GM13976 (cell line): ENCODE measurements around the gene RIBC1.

ENCODE experiments used
- DNase-seq: peaks from one replicate; pipeline ENCODE4 v3.0.0; 2012; ENCODE audit warnings: low spot score
- in situ Hi-C: fragments of 300-500 bp; cut with MboI; formaldehyde crosslinking; loops from one replicate; pipeline ENCODE4 v1.12.0; 2022; ENCODE audit warnings: low sequenced_read_pairs, mixed read lengths, inconsistent platforms; ENCODE audit not compliant: unreplicated experiment
- TF ChIP-seq, protein P1 (sequence below): IDR thresholded peaks from 2 replicates; pipeline ENCODE4 v1.5.1; 2012; ENCODE audit warnings: borderline replicate concordance, mild to moderate bottlenecking; ENCODE audit not compliant: insufficient read depth; ENCODE audit errors: extremely low read depth, missing control alignments, control extremely low read depth

RIBC1 gene

DNA sequence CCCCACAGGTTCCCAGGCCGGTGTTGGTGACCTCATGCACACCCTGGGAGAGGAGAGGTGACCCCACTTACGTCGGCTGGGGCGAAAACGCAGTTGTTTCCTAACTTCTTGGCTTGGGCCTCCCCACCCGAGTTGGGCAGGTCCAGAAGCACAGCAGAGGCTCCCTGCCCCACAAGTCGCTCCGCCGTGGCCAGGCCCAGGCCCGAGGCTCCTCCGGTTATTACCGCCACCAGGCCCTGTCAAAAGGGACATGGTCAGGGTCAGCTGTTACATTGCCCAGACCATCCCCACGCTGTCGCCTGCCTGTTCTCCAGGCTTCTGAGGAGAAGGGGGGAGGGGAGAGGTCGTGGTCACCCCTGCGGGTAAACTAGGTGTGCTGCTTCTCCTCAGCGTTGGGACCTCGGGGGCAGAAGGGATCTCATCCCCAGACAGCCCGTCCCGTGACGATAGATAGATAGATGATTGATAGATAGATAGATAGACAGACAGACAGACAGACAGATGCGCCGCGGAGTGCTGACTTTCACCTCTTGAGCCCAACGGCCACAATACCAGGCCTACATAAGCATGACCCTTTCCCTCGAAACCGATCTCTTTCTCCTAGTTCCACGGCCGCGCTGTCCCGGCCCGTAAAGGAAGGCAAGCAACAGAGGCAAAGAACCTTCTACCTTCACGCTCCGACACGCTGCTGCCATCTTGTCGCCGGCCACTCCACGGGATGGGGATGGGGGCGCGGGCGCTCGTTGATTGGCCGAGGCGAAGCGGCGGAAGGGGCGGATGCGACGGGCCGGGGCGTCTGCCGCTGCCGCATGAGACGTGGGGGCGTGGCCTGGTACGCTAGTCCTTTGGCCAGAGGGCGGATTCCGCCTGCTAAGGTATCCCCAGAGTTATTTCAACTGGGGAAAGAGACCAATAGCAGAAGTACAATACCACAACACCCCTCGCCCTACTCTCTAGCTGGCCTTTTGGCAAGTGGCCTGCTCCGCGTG lies 11.3 kb downstream of the RIBC1 start, which contains the start of gene HSD17B10:
HSD17B10 (minus strand) TSS at position 720 of the 989 bp plus-strand sequence; CDS start at position 695, 25 bp downstream.
- TF ChIP-seq, protein P1, sequence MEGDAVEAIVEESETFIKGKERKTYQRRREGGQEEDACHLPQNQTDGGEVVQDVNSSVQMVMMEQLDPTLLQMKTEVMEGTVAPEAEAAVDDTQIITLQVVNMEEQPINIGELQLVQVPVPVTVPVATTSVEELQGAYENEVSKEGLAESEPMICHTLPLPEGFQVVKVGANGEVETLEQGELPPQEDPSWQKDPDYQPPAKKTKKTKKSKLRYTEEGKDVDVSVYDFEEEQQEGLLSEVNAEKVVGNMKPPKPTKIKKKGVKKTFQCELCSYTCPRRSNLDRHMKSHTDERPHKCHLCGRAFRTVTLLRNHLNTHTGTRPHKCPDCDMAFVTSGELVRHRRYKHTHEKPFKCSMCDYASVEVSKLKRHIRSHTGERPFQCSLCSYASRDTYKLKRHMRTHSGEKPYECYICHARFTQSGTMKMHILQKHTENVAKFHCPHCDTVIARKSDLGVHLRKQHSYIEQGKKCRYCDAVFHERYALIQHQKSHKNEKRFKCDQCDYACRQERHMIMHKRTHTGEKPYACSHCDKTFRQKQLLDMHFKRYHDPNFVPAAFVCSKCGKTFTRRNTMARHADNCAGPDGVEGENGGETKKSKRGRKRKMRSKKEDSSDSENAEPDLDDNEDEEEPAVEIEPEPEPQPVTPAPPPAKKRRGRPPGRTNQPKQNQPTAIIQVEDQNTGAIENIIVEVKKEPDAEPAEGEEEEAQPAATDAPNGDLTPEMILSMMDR = no peak
- DNase-seq = peak; percentile 88
- in situ Hi-C loops = no loop called here

DNA sequence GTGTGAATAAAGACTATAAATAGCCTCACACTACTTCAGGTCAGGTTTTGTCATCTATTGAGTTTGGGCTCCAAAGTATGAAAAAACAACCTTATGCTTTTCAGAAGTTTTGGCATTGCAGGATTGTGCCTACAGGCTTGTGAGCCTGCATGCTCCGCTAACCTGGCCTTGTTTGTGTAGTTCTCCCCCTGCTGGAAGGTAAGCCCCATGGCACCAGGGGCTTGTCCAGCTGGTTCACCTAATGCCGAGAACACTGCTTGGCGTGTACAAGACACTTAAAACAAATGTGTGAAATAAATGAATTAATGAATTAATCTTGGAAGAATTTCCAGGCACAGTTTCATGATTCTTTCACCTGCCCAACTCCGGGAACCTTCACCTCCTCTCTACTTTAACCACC lies 13.3 kb downstream of the RIBC1 start:
- in situ Hi-C loops = no loop called here
- TF ChIP-seq, protein P1 = peak; percentile 91
- DNase-seq = peak; percentile 70

DNA sequence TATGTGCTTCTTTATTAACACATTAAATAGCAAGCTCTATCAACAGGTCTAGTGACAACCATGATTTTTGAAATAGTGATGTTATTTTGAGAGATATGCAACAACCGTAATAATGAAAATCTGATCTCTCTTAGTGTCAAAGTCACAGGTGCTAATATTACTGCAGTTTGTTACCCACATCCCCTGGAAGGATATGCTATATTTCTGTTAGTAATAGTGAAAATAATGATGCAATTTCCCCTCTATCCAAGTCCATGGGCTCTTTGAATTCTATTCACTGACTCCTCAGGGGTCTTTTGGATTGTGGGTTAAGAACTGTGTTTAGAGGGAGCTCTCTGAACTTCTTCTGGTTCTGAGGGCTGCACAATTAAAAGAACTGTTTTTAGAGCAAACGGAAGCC lies 14.5 kb downstream of the RIBC1 start:
- DNase-seq = no peak
- in situ Hi-C loops = no loop called here
- TF ChIP-seq, protein P1 = no peak

DNA sequence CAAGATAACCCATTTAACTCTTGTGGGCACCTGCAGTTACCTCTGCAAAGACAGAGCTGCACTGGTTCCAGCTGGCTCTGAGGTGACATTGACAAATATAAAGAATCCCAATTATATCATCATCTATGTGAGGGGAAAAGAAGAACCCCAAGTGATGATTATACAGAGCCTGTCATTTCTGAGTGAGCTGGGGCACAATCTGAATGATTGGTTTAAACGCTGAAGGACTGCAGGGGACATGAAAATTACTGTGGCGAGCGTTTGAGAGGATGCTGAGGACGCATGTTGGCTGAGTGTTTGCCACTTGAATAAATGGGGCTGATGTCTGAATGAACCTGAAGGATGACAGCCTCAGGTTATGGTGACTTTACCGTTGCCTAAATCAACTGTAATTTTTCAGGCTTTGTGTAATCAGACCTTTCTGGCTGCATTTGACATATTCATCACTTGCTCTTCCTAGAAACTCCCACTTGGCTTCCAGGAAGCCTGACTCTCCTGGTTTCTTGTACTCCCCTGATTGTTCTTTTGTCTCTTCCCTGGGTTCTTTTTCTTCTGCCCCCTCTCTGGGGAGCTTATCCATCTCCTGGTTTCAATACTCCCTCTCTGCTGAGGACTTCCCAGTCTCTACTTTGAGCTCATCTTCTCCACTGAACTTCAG lies 15.6 kb downstream of the RIBC1 start:
- TF ChIP-seq, protein P1 = no peak
- DNase-seq = no peak
- in situ Hi-C loops = no loop called here

DNA sequence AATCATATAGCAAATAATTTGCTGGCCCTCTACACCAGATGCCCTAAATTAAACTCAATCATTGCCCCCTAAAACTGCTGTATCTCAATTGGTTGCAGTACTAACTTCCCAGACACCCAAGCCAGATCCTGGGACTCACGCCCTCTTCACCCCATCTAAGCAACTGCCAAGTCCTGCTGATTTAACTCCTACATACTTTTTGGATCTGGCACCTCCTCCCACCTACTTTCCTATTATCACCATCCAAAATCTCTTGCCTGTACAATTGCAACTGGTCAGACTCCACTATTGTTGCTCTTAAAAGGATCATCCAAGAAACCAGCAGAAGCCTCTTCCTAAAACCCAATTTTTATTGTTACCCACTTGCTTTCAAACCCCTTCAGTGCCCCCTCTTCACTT lies 16.2 kb downstream of the RIBC1 start:
- TF ChIP-seq, protein P1 = no peak
- in situ Hi-C loops = no loop called here
- DNase-seq = no peak

DNA sequence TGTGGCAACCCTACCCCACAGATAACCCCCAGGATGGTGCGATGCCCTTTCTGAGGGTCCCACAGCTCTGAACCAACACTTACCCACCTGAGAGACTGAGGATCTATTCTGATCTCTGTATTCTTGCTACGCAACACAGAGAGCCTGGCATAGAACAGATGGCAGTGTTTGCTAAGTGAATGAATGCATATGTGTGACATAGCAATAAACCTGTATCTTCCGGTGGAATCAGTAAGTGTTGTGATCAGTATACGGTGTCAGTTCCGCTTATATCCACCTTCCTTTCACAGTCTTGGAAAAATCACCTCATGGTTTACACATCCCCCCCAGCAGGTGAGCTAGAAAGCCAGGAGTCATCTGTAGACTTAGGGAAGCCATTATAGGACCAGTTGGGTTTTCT lies 17.4 kb downstream of the RIBC1 start:
- no peak for DNase-seq
- in situ Hi-C loops = no loop called here

More for the DNA sequence above, 17.4 kb downstream of the RIBC1 start:
- TF ChIP-seq, protein P1 = no peak
